ENCODE results near the gene TSSK1B. TPM values are rescaled to one million over a fixed set of nuclear protein-coding genes. Genes with fewer than 3 reads are reported as not detected.
"Not testable (repeated sequence)": the region's sequence is repeated elsewhere in the genome, so short reads cannot be mapped to it uniquely, and the experiment has no call there.

TSSK1B gene
- total RNA-seq (not detected), total RNA-seq (0 to 0.06 (median 0) reads per million in 29 experiments)
- not detected for total RNA-seq (2013)

GRCh38 chr5:113434889-113435288 lies at the start of gene TSSK1B:
Gene TSSK1B, minus strand, starts transcription at chr5:113434989. Its CDS starts 150 bp downstream, at chr5:113434839.
- H3K27me3 Mint-ChIP-seq = peaks cover 0 to 4% of the 10 kb centered on the region in 2 donors
- Histone ChIP-seq H3K27ac (ENCODE audit: low read length) (no peak within 1 kb of the TSS), H3K4me3 (ENCODE audit: control insufficient read depth in 1 of 2, extremely low read depth in 1 of 2, low read length in 1 of 2) (no peak within 1 kb of the TSS), H3K27me3 (replicated peaks in 1 of 2; ENCODE audit: control insufficient read depth in 2 of 2, extremely low read depth in 1 of 2, insufficient read depth in 2 of 2, low read length in 1 of 2) (peaks cover 2 to 12% of the 10 kb centered on the region in 2 experiments), H3K4me1 (ENCODE audit: control insufficient read depth in 1 of 2, extremely low read depth in 1 of 2, insufficient read depth in 2 of 2, low read length in 2 of 2) (no peaks in the 10 kb centered on the region), H3K9me3 (no peaks in the 10 kb centered on the region), H3K36me3 (ENCODE audit: control insufficient read depth in 2 of 2, extremely low read depth in 1 of 2, insufficient read depth in 1 of 2, low read length in 1 of 2) (no peaks in the 10 kb centered on the region)
- H3K27ac Mint-ChIP-seq = no peak within 1 kb of the TSS
- H3K4me3 Mint-ChIP-seq = no peak within 1 kb of the TSS
- H3K36me3 Mint-ChIP-seq = no peaks in the 10 kb centered on the region
- ATAC-seq (replicated peaks in 1 of 4) (no peak), DNase-seq (no peak)
- H3K4me1 Mint-ChIP-seq = peaks cover 0 to 4% (median 0%) of the 10 kb centered on the region in 3 donors
- POLR2A ChIA-PET = no interaction called here
- no peaks in the 10 kb centered on the region for H3K9me3 Mint-ChIP-seq
- CTCF ChIA-PET = no interaction called here
- WGBS (ENCODE audit: insufficient coverage) = 55% methylated on average over 3 of the region's 3 CpGs

GRCh38 chr5:113480243-113480642 lies 45.5 kb upstream of the TSSK1B start:
- CTCF ChIA-PET = no interaction called here
- WGBS (ENCODE audit: insufficient coverage) = 20% methylated on average over 1 of the region's 5 CpGs
- peaks cover 18 to 29% of the 10 kb centered on the region in 2 donors for H3K27me3 Mint-ChIP-seq
- no peak for ATAC-seq (replicated peaks in 1 of 4)
- H3K4me1 ChIP-seq (ENCODE audit: control insufficient read depth in 1 of 2, extremely low read depth in 1 of 2, insufficient read depth in 2 of 2, low read length in 2 of 2) = no peaks in the 10 kb centered on the region
- H3K9me3 ChIP-seq = no peaks in the 10 kb centered on the region
- H3K27me3 ChIP-seq (replicated peaks in 1 of 2; ENCODE audit: control insufficient read depth in 2 of 2, extremely low read depth in 1 of 2, insufficient read depth in 2 of 2, low read length in 1 of 2) = peaks cover 6 to 8% of the 10 kb centered on the region in 2 experiments
- H3K36me3 ChIP-seq (ENCODE audit: control insufficient read depth in 2 of 2, extremely low read depth in 1 of 2, insufficient read depth in 1 of 2, low read length in 1 of 2) = no peaks in the 10 kb centered on the region
- H3K36me3 Mint-ChIP-seq = no peaks in the 10 kb centered on the region
- H3K9me3 Mint-ChIP-seq = no peaks in the 10 kb centered on the region
- H3K4me3 ChIP-seq (ENCODE audit: control insufficient read depth in 1 of 2, extremely low read depth in 1 of 2, low read length in 1 of 2) = no peak overlapping the region
- POLR2A ChIA-PET = no interaction called here
- H3K27ac Mint-ChIP-seq = no peak overlapping the region
- no peak for DNase-seq
- H3K4me1 Mint-ChIP-seq = no peaks in the 10 kb centered on the region
- no peak overlapping the region for H3K27ac ChIP-seq (ENCODE audit: low read length)
- no peak overlapping the region for H3K4me3 Mint-ChIP-seq

- WGBS (ENCODE audit: insufficient coverage) = no CpG with 5 or more reads among the region's 3 CpGs
- DNase-seq (no peak), ATAC-seq (replicated peaks in 1 of 4) (no peak)
- peaks cover 24 to 25% of the 10 kb centered on the region in 2 donors for H3K27me3 Mint-ChIP-seq
- H3K27ac ChIP-seq (ENCODE audit: low read length) = no peak overlapping the region
- CTCF ChIA-PET = interaction anchor here in 1 of 2 donors (0.5 kb wide), 1 partner anchor 518 kb away, joined by 9 read pairs; no protein-coding TSS in a partner anchor
- no peaks in the 10 kb centered on the region for H3K36me3 Mint-ChIP-seq
- peaks cover 3 to 8% of the 10 kb centered on the region in 2 experiments for H3K27me3 ChIP-seq (replicated peaks in 1 of 2; ENCODE audit: control insufficient read depth in 2 of 2, extremely low read depth in 1 of 2, insufficient read depth in 2 of 2, low read length in 1 of 2)
- POLR2A ChIA-PET = no interaction called here
- no peaks in the 10 kb centered on the region for H3K4me1 ChIP-seq (ENCODE audit: control insufficient read depth in 1 of 2, extremely low read depth in 1 of 2, insufficient read depth in 2 of 2, low read length in 2 of 2)
- no peak overlapping the region for H3K4me3 ChIP-seq (ENCODE audit: control insufficient read depth in 1 of 2, extremely low read depth in 1 of 2, low read length in 1 of 2)
- no peaks in the 10 kb centered on the region for H3K9me3 ChIP-seq
- H3K4me1 Mint-ChIP-seq = no peaks in the 10 kb centered on the region
- H3K27ac Mint-ChIP-seq = no peak overlapping the region
- H3K4me3 Mint-ChIP-seq = no peak overlapping the region
- H3K36me3 ChIP-seq (ENCODE audit: control insufficient read depth in 2 of 2, extremely low read depth in 1 of 2, insufficient read depth in 1 of 2, low read length in 1 of 2) = no peaks in the 10 kb centered on the region
- H3K9me3 Mint-ChIP-seq = no peaks in the 10 kb centered on the region
These were observed 43.9 kb upstream of the TSSK1B start for GRCh38 chr5:113478691-113479090.

- no peak for DNase-seq
- Mint-ChIP-seq H3K4me3 (no peak overlapping the region), H3K9me3 (peaks cover 0 to 3% (median 0%) of the 10 kb centered on the region in 3 donors), H3K4me1 (no peaks in the 10 kb centered on the region), H3K36me3 (no peaks in the 10 kb centered on the region), H3K27me3 (peaks cover 27 to 38% of the 10 kb centered on the region in 2 donors), H3K27ac (no peak overlapping the region)
- no peaks in the 10 kb centered on the region for H3K36me3 ChIP-seq (ENCODE audit: control insufficient read depth in 2 of 2, extremely low read depth in 1 of 2, insufficient read depth in 1 of 2, low read length in 1 of 2)
- no peaks in the 10 kb centered on the region for H3K9me3 ChIP-seq
- peaks cover 2 to 7% of the 10 kb centered on the region in 2 experiments for H3K27me3 ChIP-seq (replicated peaks in 1 of 2; ENCODE audit: control insufficient read depth in 2 of 2, extremely low read depth in 1 of 2, insufficient read depth in 2 of 2, low read length in 1 of 2)
- no peak for ATAC-seq (replicated peaks in 1 of 4)
- no peak overlapping the region for H3K4me3 ChIP-seq (ENCODE audit: control insufficient read depth in 1 of 2, extremely low read depth in 1 of 2, low read length in 1 of 2)
- H3K4me1 ChIP-seq (ENCODE audit: control insufficient read depth in 1 of 2, extremely low read depth in 1 of 2, insufficient read depth in 2 of 2, low read length in 2 of 2) = no peaks in the 10 kb centered on the region
- ChIA-PET CTCF (no interaction called here), POLR2A (interaction anchor here in 1 of 2 donors (0.7 kb wide), 1 partner anchor 307 kb away, joined by 3 read pairs; no protein-coding TSS in a partner anchor)
- WGBS (ENCODE audit: insufficient coverage) = 47% methylated on average over 4 of the region's 5 CpGs
- H3K27ac ChIP-seq (ENCODE audit: low read length) = no peak overlapping the region
These were observed 39.4 kb upstream of the TSSK1B start for GRCh38 chr5:113474100-113474728.

GRCh38 chr5:113463032-113463431 lies 28.2 kb upstream of the TSSK1B start:
- H3K36me3 Mint-ChIP-seq = no peaks in the 10 kb centered on the region
- H3K27me3 Mint-ChIP-seq = peaks cover 2 to 10% of the 10 kb centered on the region in 2 donors
- CTCF ChIA-PET = no interaction called here
- Histone ChIP-seq H3K4me3 (ENCODE audit: control insufficient read depth in 1 of 2, extremely low read depth in 1 of 2, low read length in 1 of 2) (no peak overlapping the region), H3K27me3 (replicated peaks in 1 of 2; ENCODE audit: control insufficient read depth in 2 of 2, extremely low read depth in 1 of 2, insufficient read depth in 2 of 2, low read length in 1 of 2) (peaks cover 0 to 3% of the 10 kb centered on the region in 2 experiments), H3K9me3 (no peaks in the 10 kb centered on the region), H3K4me1 (ENCODE audit: control insufficient read depth in 1 of 2, extremely low read depth in 1 of 2, insufficient read depth in 2 of 2, low read length in 2 of 2) (no peaks in the 10 kb centered on the region), H3K27ac (ENCODE audit: low read length) (no peak overlapping the region), H3K36me3 (ENCODE audit: control insufficient read depth in 2 of 2, extremely low read depth in 1 of 2, insufficient read depth in 1 of 2, low read length in 1 of 2) (no peaks in the 10 kb centered on the region)
- ATAC-seq (replicated peaks in 1 of 4) (no peak), DNase-seq (no peak)
- no peak overlapping the region for H3K27ac Mint-ChIP-seq
- H3K4me1 Mint-ChIP-seq = no peaks in the 10 kb centered on the region
- no peaks in the 10 kb centered on the region for H3K9me3 Mint-ChIP-seq
- POLR2A ChIA-PET = no interaction called here
- no peak overlapping the region for H3K4me3 Mint-ChIP-seq

- CTCF ChIA-PET; ATAC-seq (replicated peaks in 1 of 4); H3K9me3 Mint-ChIP-seq; H3K9me3 ChIP-seq; H3K27me3 Mint-ChIP-seq; H3K4me1 Mint-ChIP-seq; H3K4me3 ChIP-seq (ENCODE audit: control insufficient read depth in 1 of 2, extremely low read depth in 1 of 2, low read length in 1 of 2); DNase-seq; H3K36me3 ChIP-seq (ENCODE audit: control insufficient read depth in 2 of 2, extremely low read depth in 1 of 2, insufficient read depth in 1 of 2, low read length in 1 of 2); H3K27ac Mint-ChIP-seq; H3K4me1 ChIP-seq (ENCODE audit: control insufficient read depth in 1 of 2, extremely low read depth in 1 of 2, insufficient read depth in 2 of 2, low read length in 2 of 2); H3K4me3 Mint-ChIP-seq; H3K27ac ChIP-seq (ENCODE audit: low read length); H3K36me3 Mint-ChIP-seq; H3K27me3 ChIP-seq (replicated peaks in 1 of 2; ENCODE audit: control insufficient read depth in 2 of 2, extremely low read depth in 1 of 2, insufficient read depth in 2 of 2, low read length in 1 of 2): not testable (repeated sequence)
- POLR2A ChIA-PET = interaction anchor here in 1 of 2 donors (0.6 kb wide), 1 partner anchor 29 kb away, joined by 3 read pairs; no protein-coding TSS in a partner anchor
- WGBS (ENCODE audit: insufficient coverage) = 93% methylated on average over 20 of the region's 21 CpGs
These were observed 22.3 kb upstream of the TSSK1B start for GRCh38 chr5:113457106-113457505.
